HG03159 (cell line): ENCODE measurements around the gene CIT.

Source experiments
- ATAC-seq: cut with Tn5 transposase; IDR thresholded peaks from one replicate; pipeline ENCODE4 v1.9.1; 2021; ENCODE audit warnings: mild to moderate bottlenecking, moderate library complexity; ENCODE audit not compliant: unreplicated experiment

Gene CIT

GRCh38 chr12:119748497-119748896, 128.6 kb downstream of the CIT start:
- ATAC-seq = no peak

GRCh38 chr12:119746169-119746568, 131.0 kb downstream of the CIT start:
- ATAC-seq = no peak

- no peak for ATAC-seq
Measured at GRCh38 chr12:119744900-119745606, 132.1 kb downstream of the CIT start.

GRCh38 chr12:119742700-119743099, 134.4 kb downstream of the CIT start:
- no peak for ATAC-seq

- no peak for ATAC-seq
Measured at GRCh38 chr12:119740830-119741229, 136.3 kb downstream of the CIT start.

GRCh38 chr12:119735079-119735478, 142.0 kb downstream of the CIT start:
- ATAC-seq = no peak

GRCh38 chr12:119730381-119730780, 146.7 kb downstream of the CIT start:
- ATAC-seq = no peak

GRCh38 chr12:119729871-119730270, 147.2 kb downstream of the CIT start:
- ATAC-seq = no peak

- no peak for ATAC-seq
Measured at GRCh38 chr12:119728444-119728745, 148.7 kb downstream of the CIT start.

GRCh38 chr12:119727600-119728443, 149.3 kb downstream of the CIT start:
- no peak for ATAC-seq

GRCh38 chr12:119725523-119725922, 151.6 kb downstream of the CIT start:
- ATAC-seq = no peak

- ATAC-seq = no peak
Measured at GRCh38 chr12:119721306-119721705, 155.8 kb downstream of the CIT start.

- no peak for ATAC-seq
Measured at GRCh38 chr12:119720349-119720748, 156.8 kb downstream of the CIT start.

GRCh38 chr12:119718141-119718540, 159.0 kb downstream of the CIT start:
- no peak for ATAC-seq

GRCh38 chr12:119715268-119715620, 161.9 kb downstream of the CIT start:
- ATAC-seq = no peak

- no peak for ATAC-seq
Measured at GRCh38 chr12:119714614-119715267, 162.4 kb downstream of the CIT start.

- ATAC-seq = no peak
Measured at GRCh38 chr12:119713551-119714031, 163.5 kb downstream of the CIT start.

- no peak for ATAC-seq
Measured at GRCh38 chr12:119712721-119713120, 164.4 kb downstream of the CIT start.

- no peak for ATAC-seq
Measured at GRCh38 chr12:119711693-119712092, 165.4 kb downstream of the CIT start.

GRCh38 chr12:119710965-119711551, 166.1 kb downstream of the CIT start:
- no peak for ATAC-seq

GRCh38 chr12:119710374-119710964, 166.7 kb downstream of the CIT start:
- no peak for ATAC-seq
